GM23338 (cell line): ENCODE data around the gene RABGAP1L.

ENCODE experiments used
- CREB1 ChIP-seq: fragments of 250-450 bp; sonication (Bioruptor Pico); IDR thresholded peaks from 2 replicates; pipeline ENCODE4 v1.5.0; 2020; ENCODE audit warnings: low read depth, mild to moderate bottlenecking, moderate library complexity
- EZH2 ChIP-seq: fragments of 200-600 bp; sonication (generic); IDR thresholded peaks from one replicate; pipeline ENCODE4 v1.8.0; 2017; ENCODE audit warnings: antibody characterized with exemption, mild to moderate bottlenecking, low read depth; ENCODE audit not compliant: unreplicated experiment
- EZH2phosphoT487 ChIP-seq: fragments of 200-600 bp; sonication (generic); IDR thresholded peaks from one replicate; pipeline ENCODE4 v1.8.1; 2018; ENCODE audit warnings: antibody characterized with exemption; ENCODE audit not compliant: unreplicated experiment
- JUNB ChIP-seq: IDR thresholded peaks from one replicate; pipeline ENCODE4 v1.6.1; 2016; ENCODE audit warnings: antibody characterized with exemption; ENCODE audit not compliant: unreplicated experiment
- NANOG ChIP-seq: IDR thresholded peaks from 2 replicates; pipeline ENCODE4 v1.6.1; 2016; ENCODE audit warnings: antibody characterized with exemption, borderline replicate concordance
- POLR2AphosphoS5 ChIP-seq: IDR thresholded peaks from 2 replicates; pipeline ENCODE4 v1.6.1; 2016; ENCODE audit warnings: antibody characterized with exemption, low read depth
- STAT1 ChIP-seq: IDR thresholded peaks from one replicate; pipeline ENCODE4 v1.6.1; 2016; ENCODE audit warnings: antibody characterized with exemption; ENCODE audit not compliant: unreplicated experiment
- ZNF114 ChIP-seq: fragments of 250-450 bp; sonication (Bioruptor Pico); IDR thresholded peaks from 2 replicates; pipeline ENCODE4 v1.5.0; 2020; ENCODE audit warnings: mild to moderate bottlenecking, moderate library complexity
- ZNF331 ChIP-seq: fragments of 250-450 bp; sonication (Bioruptor Pico); IDR thresholded peaks from 2 replicates; pipeline ENCODE4 v1.5.0; 2020; ENCODE audit warnings: low read depth, mild to moderate bottlenecking, moderate library complexity
- TF ChIP-seq, protein P1 (sequence below): IDR thresholded peaks from 2 replicates; pipeline ENCODE4 v1.6.1; 2016; ENCODE audit warnings: antibody characterized with exemption
- TF ChIP-seq, protein P2 (sequence below), 2 experiments: fragments of 200-600 bp in 1 of 2; sonication (generic) in 1 of 2; conservative IDR thresholded peaks; 2 replicates each; pipeline versions ENCODE4 v1.5.1 to v1.6.1; 2016 to 2017; ENCODE audit warnings: antibody characterized with exemption in 2 of 2, low read depth in 2 of 2, mild to moderate bottlenecking in 2 of 2, moderate library complexity in 1 of 2
- TF ChIP-seq, protein P3 (sequence below): IDR thresholded peaks from one replicate; pipeline ENCODE4 v1.6.1; 2018; ENCODE audit warnings: antibody characterized with exemption; ENCODE audit not compliant: unreplicated experiment
- TF ChIP-seq, protein P4 (sequence below): fragments of 250-450 bp; sonication (Bioruptor Pico); IDR thresholded peaks from 2 replicates; pipeline ENCODE4 v1.5.0; 2020; ENCODE audit warnings: mild to moderate bottlenecking, moderate library complexity

DNA sequence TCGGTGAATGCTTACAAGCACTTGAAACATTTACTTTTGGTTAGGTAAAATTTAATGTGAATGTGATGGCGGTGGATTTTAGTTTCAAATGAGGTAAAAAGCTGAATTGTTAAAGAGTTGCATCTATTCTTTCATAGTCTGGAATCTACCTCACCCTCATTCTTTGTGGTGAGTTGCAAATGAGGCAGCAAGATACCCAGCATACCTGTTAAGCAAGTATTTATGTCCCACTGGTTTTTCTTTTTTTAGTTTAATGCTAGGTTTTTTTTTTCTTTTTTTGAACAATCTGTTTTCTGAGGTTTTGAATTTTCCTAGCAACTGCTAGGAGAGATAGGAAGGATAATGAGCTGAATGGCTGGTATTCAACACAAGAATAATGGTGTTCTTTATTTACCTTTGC, 712.6 kb downstream of the RABGAP1L start:
- TF ChIP-seq, protein P1, sequence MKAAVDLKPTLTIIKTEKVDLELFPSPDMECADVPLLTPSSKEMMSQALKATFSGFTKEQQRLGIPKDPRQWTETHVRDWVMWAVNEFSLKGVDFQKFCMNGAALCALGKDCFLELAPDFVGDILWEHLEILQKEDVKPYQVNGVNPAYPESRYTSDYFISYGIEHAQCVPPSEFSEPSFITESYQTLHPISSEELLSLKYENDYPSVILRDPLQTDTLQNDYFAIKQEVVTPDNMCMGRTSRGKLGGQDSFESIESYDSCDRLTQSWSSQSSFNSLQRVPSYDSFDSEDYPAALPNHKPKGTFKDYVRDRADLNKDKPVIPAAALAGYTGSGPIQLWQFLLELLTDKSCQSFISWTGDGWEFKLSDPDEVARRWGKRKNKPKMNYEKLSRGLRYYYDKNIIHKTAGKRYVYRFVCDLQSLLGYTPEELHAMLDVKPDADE = no peak
- TF ChIP-seq, protein P2, sequence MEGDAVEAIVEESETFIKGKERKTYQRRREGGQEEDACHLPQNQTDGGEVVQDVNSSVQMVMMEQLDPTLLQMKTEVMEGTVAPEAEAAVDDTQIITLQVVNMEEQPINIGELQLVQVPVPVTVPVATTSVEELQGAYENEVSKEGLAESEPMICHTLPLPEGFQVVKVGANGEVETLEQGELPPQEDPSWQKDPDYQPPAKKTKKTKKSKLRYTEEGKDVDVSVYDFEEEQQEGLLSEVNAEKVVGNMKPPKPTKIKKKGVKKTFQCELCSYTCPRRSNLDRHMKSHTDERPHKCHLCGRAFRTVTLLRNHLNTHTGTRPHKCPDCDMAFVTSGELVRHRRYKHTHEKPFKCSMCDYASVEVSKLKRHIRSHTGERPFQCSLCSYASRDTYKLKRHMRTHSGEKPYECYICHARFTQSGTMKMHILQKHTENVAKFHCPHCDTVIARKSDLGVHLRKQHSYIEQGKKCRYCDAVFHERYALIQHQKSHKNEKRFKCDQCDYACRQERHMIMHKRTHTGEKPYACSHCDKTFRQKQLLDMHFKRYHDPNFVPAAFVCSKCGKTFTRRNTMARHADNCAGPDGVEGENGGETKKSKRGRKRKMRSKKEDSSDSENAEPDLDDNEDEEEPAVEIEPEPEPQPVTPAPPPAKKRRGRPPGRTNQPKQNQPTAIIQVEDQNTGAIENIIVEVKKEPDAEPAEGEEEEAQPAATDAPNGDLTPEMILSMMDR (conservative IDR thresholded peaks at IDR 0.05; ENCODE audit: low read depth in 2 of 2) = no peak
- TF ChIP-seq EZH2phosphoT487 (no peak), JUNB (no peak), CREB1 (CRISPR knock-in tag) (no peak), EZH2 (no peak), POLR2AphosphoS5 (no peak), ZNF114 (CRISPR knock-in tag) (no peak), NANOG (peak; percentile 62), ZNF331 (no peak), STAT1 (no peak)
- TF ChIP-seq, protein P3, sequence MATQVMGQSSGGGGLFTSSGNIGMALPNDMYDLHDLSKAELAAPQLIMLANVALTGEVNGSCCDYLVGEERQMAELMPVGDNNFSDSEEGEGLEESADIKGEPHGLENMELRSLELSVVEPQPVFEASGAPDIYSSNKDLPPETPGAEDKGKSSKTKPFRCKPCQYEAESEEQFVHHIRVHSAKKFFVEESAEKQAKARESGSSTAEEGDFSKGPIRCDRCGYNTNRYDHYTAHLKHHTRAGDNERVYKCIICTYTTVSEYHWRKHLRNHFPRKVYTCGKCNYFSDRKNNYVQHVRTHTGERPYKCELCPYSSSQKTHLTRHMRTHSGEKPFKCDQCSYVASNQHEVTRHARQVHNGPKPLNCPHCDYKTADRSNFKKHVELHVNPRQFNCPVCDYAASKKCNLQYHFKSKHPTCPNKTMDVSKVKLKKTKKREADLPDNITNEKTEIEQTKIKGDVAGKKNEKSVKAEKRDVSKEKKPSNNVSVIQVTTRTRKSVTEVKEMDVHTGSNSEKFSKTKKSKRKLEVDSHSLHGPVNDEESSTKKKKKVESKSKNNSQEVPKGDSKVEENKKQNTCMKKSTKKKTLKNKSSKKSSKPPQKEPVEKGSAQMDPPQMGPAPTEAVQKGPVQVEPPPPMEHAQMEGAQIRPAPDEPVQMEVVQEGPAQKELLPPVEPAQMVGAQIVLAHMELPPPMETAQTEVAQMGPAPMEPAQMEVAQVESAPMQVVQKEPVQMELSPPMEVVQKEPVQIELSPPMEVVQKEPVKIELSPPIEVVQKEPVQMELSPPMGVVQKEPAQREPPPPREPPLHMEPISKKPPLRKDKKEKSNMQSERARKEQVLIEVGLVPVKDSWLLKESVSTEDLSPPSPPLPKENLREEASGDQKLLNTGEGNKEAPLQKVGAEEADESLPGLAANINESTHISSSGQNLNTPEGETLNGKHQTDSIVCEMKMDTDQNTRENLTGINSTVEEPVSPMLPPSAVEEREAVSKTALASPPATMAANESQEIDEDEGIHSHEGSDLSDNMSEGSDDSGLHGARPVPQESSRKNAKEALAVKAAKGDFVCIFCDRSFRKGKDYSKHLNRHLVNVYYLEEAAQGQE = no peak
- TF ChIP-seq, protein P4, sequence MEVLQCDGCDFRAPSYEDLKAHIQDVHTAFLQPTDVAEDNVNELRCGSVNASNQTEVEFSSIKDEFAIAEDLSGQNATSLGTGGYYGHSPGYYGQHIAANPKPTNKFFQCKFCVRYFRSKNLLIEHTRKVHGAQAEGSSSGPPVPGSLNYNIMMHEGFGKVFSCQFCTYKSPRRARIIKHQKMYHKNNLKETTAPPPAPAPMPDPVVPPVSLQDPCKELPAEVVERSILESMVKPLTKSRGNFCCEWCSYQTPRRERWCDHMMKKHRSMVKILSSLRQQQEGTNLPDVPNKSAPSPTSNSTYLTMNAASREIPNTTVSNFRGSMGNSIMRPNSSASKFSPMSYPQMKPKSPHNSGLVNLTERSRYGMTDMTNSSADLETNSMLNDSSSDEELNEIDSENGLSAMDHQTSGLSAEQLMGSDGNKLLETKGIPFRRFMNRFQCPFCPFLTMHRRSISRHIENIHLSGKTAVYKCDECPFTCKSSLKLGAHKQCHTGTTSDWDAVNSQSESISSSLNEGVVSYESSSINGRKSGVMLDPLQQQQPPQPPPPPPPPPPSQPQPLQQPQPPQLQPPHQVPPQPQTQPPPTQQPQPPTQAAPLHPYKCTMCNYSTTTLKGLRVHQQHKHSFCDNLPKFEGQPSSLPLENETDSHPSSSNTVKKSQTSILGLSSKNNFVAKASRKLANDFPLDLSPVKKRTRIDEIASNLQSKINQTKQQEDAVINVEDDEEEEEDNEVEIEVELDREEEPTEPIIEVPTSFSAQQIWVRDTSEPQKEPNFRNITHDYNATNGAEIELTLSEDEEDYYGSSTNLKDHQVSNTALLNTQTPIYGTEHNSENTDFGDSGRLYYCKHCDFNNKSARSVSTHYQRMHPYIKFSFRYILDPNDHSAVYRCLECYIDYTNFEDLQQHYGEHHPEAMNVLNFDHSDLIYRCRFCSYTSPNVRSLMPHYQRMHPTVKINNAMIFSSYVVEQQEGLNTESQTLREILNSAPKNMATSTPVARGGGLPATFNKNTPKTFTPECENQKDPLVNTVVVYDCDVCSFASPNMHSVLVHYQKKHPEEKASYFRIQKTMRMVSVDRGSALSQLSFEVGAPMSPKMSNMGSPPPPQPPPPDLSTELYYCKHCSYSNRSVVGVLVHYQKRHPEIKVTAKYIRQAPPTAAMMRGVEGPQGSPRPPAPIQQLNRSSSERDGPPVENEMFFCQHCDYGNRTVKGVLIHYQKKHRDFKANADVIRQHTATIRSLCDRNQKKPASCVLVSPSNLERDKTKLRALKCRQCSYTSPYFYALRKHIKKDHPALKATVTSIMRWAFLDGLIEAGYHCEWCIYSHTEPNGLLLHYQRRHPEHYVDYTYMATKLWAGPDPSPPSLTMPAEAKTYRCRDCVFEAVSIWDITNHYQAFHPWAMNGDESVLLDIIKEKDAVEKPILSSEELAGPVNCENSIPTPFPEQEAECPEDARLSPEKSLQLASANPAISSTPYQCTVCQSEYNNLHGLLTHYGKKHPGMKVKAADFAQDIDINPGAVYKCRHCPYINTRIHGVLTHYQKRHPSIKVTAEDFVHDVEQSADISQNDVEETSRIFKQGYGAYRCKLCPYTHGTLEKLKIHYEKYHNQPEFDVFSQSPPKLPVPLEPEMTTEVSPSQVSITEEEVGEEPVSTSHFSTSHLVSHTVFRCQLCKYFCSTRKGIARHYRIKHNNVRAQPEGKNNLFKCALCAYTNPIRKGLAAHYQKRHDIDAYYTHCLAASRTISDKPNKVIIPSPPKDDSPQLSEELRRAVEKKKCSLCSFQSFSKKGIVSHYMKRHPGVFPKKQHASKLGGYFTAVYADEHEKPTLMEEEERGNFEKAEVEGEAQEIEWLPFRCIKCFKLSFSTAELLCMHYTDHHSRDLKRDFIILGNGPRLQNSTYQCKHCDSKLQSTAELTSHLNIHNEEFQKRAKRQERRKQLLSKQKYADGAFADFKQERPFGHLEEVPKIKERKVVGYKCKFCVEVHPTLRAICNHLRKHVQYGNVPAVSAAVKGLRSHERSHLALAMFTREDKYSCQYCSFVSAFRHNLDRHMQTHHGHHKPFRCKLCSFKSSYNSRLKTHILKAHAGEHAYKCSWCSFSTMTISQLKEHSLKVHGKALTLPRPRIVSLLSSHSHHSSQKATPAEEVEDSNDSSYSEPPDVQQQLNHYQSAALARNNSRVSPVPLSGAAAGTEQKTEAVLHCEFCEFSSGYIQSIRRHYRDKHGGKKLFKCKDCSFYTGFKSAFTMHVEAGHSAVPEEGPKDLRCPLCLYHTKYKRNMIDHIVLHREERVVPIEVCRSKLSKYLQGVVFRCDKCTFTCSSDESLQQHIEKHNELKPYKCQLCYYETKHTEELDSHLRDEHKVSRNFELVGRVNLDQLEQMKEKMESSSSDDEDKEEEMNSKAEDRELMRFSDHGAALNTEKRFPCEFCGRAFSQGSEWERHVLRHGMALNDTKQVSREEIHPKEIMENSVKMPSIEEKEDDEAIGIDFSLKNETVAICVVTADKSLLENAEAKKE (CRISPR knock-in tag) = no peak
